Smooth muscle cell (in vitro differentiated cells): ENCODE results near the gene THSD4. TPM values are rescaled to one million over a fixed set of nuclear protein-coding genes. Genes with fewer than 3 reads are reported as not detected.

Experiments used
- DNase-seq: peaks from one replicate; lab custom pipeline; 2025; ENCODE audit not compliant: unreplicated experiment; lab: John Stamatoyannopoulos, UW
- H2AFZ ChIP-seq: fragments of 200-600 bp; sonication (generic); 2 replicates; pipeline ENCODE4 v1.6.0; 2016; ENCODE audit warnings: antibody characterized with exemption, low read depth, mild to moderate bottlenecking
- H3F3A ChIP-seq: fragments of 200-600 bp; sonication (generic); 2 replicates; pipeline ENCODE4 v1.6.0; 2017; ENCODE audit warnings: antibody characterized with exemption, low read depth
- H3K27ac ChIP-seq: fragments of 200-600 bp; sonication (generic); 2 replicates; pipeline ENCODE4 v1.5.1; 2016; ENCODE audit warnings: low read depth, mild to moderate bottlenecking
- H3K27me3 ChIP-seq: fragments of 200-600 bp; sonication (generic); 2 replicates; pipeline ENCODE4 v1.6.1; 2016; ENCODE audit warnings: low read depth, mild to moderate bottlenecking
- H3K36me3 ChIP-seq: fragments of 200-600 bp; sonication (generic); 2 replicates; pipeline ENCODE4 v1.5.1; 2016; ENCODE audit warnings: low read depth
- H3K4me1 ChIP-seq: fragments of 200-600 bp; sonication (generic); 2 replicates; pipeline ENCODE4 v1.5.1; 2016; ENCODE audit warnings: low read depth
- H3K4me2 ChIP-seq: fragments of 200-600 bp; sonication (generic); 2 replicates; pipeline ENCODE4 v1.6.0; 2016; ENCODE audit warnings: mild to moderate bottlenecking
- H3K4me3 ChIP-seq: fragments of 200-600 bp; sonication (generic); 2 replicates; pipeline ENCODE4 v1.5.1; 2016; ENCODE audit warnings: mild to moderate bottlenecking
- H3K79me2 ChIP-seq: fragments of 200-600 bp; sonication (generic); 2 replicates; pipeline ENCODE4 v1.6.0; 2016; ENCODE audit warnings: low read depth, mild to moderate bottlenecking
- H3K9ac ChIP-seq: fragments of 200-600 bp; sonication (generic); 2 replicates; pipeline ENCODE4 v1.6.0; 2016; ENCODE audit warnings: low read depth
- H3K9me3 ChIP-seq: fragments of 200-600 bp; sonication (generic); replicated peaks from 2 replicates; pipeline ENCODE4 v1.5.1; 2016; ENCODE audit warnings: low read depth
- H4K20me1 ChIP-seq: fragments of 200-600 bp; sonication (generic); 2 replicates; pipeline ENCODE4 v1.6.0; 2016; ENCODE audit warnings: low read depth
- WGBS: methylation state at CpG from one replicate; pipeline ENCODE4 v1.1.7; 2016; ENCODE audit warnings: low lambda C conversion rate; 5-methylcytosine and 5-hydroxymethylcytosine counted together
- polyA plus RNA-seq: library from polyadenylated mRNA; unstranded; fragments of >200 nt; fragmentation: Nextera tagmentation; extraction: Ambion mirVana; gene quantifications from 2 replicates; pipeline ENCODE4 v1.2.1, GENCODE V29; 2016
- total RNA-seq: library from RNA; depleted of rRNA; stranded (reverse); fragments of >200 nt; gene quantifications from 2 replicates; pipeline ENCODE4 v1.2.3, GENCODE V29; 2014
- TF ChIP-seq, protein P1 (sequence below): fragments of 200-600 bp; sonication (generic); IDR thresholded peaks from 2 replicates; pipeline ENCODE4 v1.5.1; 2017; ENCODE audit warnings: borderline replicate concordance, mild to moderate bottlenecking, antibody characterized with exemption; ENCODE audit not compliant: insufficient read depth, poor library complexity, severe bottlenecking

Gene THSD4
- total and polyA plus RNA-seq, 2 experiments from 2014 or later: 2.5 to 4.1 TPM

DNA sequence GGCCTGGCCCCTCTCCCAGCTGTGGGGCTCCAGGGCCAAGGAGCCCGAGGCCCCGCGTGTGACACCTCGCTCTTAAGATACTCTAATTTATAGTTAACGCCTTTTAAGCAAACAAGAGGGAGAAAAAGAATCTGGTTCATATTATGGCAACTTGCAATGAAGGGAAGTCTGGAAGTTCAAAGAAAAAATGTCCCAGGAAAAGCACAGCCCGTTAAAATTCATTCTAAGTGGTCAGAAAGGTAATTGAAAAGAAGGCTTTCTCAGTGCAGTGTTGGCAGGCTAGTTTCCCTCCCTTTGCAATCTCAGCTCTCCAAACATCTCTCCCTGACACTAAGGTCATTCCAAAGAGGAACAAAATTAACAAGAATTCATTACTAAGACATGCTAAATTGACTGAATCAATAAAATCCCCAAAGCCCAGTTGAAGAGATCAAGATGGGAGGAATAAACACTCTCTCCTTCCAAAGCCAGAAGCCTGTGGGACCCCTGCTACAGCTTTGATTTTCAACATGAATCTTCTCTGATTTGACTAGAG is 339.3 kb downstream of the THSD4 start:
- H3K36me3 ChIP-seq: no peaks in the 10 kb centered on the region
- H3K27ac ChIP-seq: no peak overlapping the region
- H3K79me2 ChIP-seq: no peaks in the 10 kb centered on the region
- no peaks in the 10 kb centered on the region for H4K20me1 ChIP-seq
- no peaks in the 10 kb centered on the region for H3K27me3 ChIP-seq
- no peaks in the 10 kb centered on the region for H3F3A ChIP-seq
- TF ChIP-seq, protein P1, sequence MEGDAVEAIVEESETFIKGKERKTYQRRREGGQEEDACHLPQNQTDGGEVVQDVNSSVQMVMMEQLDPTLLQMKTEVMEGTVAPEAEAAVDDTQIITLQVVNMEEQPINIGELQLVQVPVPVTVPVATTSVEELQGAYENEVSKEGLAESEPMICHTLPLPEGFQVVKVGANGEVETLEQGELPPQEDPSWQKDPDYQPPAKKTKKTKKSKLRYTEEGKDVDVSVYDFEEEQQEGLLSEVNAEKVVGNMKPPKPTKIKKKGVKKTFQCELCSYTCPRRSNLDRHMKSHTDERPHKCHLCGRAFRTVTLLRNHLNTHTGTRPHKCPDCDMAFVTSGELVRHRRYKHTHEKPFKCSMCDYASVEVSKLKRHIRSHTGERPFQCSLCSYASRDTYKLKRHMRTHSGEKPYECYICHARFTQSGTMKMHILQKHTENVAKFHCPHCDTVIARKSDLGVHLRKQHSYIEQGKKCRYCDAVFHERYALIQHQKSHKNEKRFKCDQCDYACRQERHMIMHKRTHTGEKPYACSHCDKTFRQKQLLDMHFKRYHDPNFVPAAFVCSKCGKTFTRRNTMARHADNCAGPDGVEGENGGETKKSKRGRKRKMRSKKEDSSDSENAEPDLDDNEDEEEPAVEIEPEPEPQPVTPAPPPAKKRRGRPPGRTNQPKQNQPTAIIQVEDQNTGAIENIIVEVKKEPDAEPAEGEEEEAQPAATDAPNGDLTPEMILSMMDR: no peak
- no peak overlapping the region for H3K9ac ChIP-seq
- H3K4me1 ChIP-seq: no peaks in the 10 kb centered on the region
- H3K4me2 ChIP-seq: no peak overlapping the region
- no peak overlapping the region for H2AFZ ChIP-seq
- no peaks in the 10 kb centered on the region for H3K9me3 ChIP-seq
- no peak for DNase-seq
- WGBS: 89% methylated on average over 6 of the region's 6 CpGs
- H3K4me3 ChIP-seq: no peak overlapping the region

DNA sequence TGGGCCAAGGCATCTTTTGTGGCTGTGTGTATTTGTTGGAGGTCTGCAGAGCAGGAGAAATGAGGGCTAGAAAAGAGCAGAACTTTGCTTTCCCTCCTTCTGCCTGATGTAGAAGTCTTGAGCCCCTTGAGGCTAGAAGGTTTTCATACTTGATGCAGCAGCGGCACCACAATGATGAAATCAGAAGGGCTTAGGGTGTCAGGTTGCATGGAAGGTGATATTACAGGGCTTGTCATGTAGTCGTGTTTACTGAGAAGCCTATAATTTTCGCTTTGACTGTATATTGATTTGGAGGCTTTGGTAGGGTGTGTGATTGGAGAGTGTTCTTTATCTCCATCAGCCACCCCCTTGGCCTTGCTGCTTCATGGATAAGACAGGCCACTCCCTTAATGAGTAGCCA is 339.8 kb downstream of the THSD4 start:
- no peak for DNase-seq
- WGBS: 72% methylated on average over 3 of the region's 3 CpGs
- no peaks in the 10 kb centered on the region for H3F3A ChIP-seq

DNA sequence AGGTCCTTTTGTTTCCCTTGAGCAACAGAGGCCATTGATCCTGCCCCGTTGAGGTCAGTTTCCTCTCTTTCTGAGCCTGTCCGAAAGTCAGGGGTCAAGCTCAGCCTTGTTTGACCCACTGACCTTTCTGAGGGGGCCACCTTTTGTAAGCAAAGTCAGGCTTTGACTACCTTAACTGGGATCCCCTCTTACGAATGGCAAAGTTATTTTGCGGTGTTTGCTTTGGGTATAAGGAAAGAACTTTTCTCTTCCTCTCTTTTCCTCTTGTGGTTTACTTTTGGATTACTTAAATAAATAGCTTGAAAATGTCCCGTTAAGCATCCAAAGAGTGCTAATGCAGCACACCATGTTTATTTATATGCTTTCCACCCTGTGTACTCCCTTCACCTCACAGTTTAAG is 340.6 kb downstream of the THSD4 start:
- H3K9ac ChIP-seq: no peak overlapping the region
- H3K27me3 ChIP-seq: no peaks in the 10 kb centered on the region
- no peaks in the 10 kb centered on the region for H3K9me3 ChIP-seq
- WGBS: 73% methylated on average over 5 of the region's 5 CpGs
- H3K36me3 ChIP-seq: no peaks in the 10 kb centered on the region
- no peak overlapping the region for H2AFZ ChIP-seq
- H4K20me1 ChIP-seq: no peaks in the 10 kb centered on the region
- H3K4me3 ChIP-seq: no peak overlapping the region
- TF ChIP-seq, protein P1: no peak
- DNase-seq: no peak
- no peaks in the 10 kb centered on the region for H3K4me1 ChIP-seq
- H3F3A ChIP-seq: no peaks in the 10 kb centered on the region
- no peaks in the 10 kb centered on the region for H3K79me2 ChIP-seq
- no peak overlapping the region for H3K4me2 ChIP-seq
- no peak overlapping the region for H3K27ac ChIP-seq

More for the DNA sequence above, 339.8 kb downstream of the THSD4 start:
- no peak overlapping the region for H2AFZ ChIP-seq
- H3K4me1 ChIP-seq: no peaks in the 10 kb centered on the region
- H3K9ac ChIP-seq: no peak overlapping the region
- H3K9me3 ChIP-seq: no peaks in the 10 kb centered on the region
- H3K36me3 ChIP-seq: no peaks in the 10 kb centered on the region
- no peak overlapping the region for H3K4me3 ChIP-seq
- H3K27ac ChIP-seq: no peak overlapping the region
- no peaks in the 10 kb centered on the region for H4K20me1 ChIP-seq
- TF ChIP-seq, protein P1: no peak
- no peak overlapping the region for H3K4me2 ChIP-seq
- H3K79me2 ChIP-seq: no peaks in the 10 kb centered on the region
- no peaks in the 10 kb centered on the region for H3K27me3 ChIP-seq

- H2AFZ ChIP-seq: no peak overlapping the region
- H3K79me2 ChIP-seq: no peaks in the 10 kb centered on the region
- no peaks in the 10 kb centered on the region for H3K36me3 ChIP-seq
- H3K4me3 ChIP-seq: no peak overlapping the region
- H3K4me1 ChIP-seq: no peaks in the 10 kb centered on the region
- H3K9me3 ChIP-seq: no peaks in the 10 kb centered on the region
- DNase-seq: no peak
- no peaks in the 10 kb centered on the region for H4K20me1 ChIP-seq
- H3F3A ChIP-seq: no peaks in the 10 kb centered on the region
- TF ChIP-seq, protein P1: no peak
- no peak overlapping the region for H3K9ac ChIP-seq
- no peak overlapping the region for H3K27ac ChIP-seq
- no peaks in the 10 kb centered on the region for H3K27me3 ChIP-seq
- H3K4me2 ChIP-seq: no peak overlapping the region
Measured at GRCh38 chr15:71456362-71456761, 341.1 kb downstream of the THSD4 start.
